H1 (cell line): ENCODE data around the gene VAV2. TPM values are rescaled to one million over a fixed set of nuclear protein-coding genes. Genes with fewer than 3 reads are reported as not detected.

ENCODE experiments used
- CTCF ChIA-PET: fragments of 300-600 bp; sonication (Branson Sonifier 250); formaldehyde crosslinking; loops from one replicate; lab custom pipeline; 2021; ENCODE audit not compliant: partially characterized antibody; lab: Charles Lee
- POLR2A ChIA-PET: fragments of 300-600 bp; sonication (Branson Sonifier 250); formaldehyde crosslinking; loops from one replicate; lab custom pipeline; 2021; ENCODE audit warnings: inconsistent platforms; ENCODE audit not compliant: partially characterized antibody; lab: Charles Lee
- DNase-seq, 2 experiments: peaks; one replicate each; pipeline versions ENCODE4 v3.0.0 to v3.0.0-alpha.2; 2010 to 2022; ENCODE audit warnings: low spot score in 2 of 2, low read depth in 1 of 2, mixed read lengths in 1 of 2
- FAIRE-seq: peaks from 2 replicates; lab custom pipeline; 2011; peaks lifted over from hg19 to GRCh38; lab: Jason Lieb, UNC
- H2AFZ ChIP-seq: 2 replicates; pipeline ENCODE4 v1.8.1; 2012; ENCODE audit warnings: low read length, inconsistent platforms
- H2AK5ac ChIP-seq: 2 replicates; pipeline ENCODE4 v1.6.1; 2013; ENCODE audit warnings: low read depth, low read length
- H2BK120ac ChIP-seq: replicated peaks from 2 replicates; pipeline ENCODE3; 2013; ENCODE audit warnings: low read depth, low read length, inconsistent platforms
- H2BK12ac ChIP-seq: 2 replicates; pipeline ENCODE4 v1.6.1; 2013; ENCODE audit warnings: low read depth, low read length
- H2BK15ac ChIP-seq: 2 replicates; pipeline ENCODE4 v1.6.1; 2013; ENCODE audit warnings: low read length
- H2BK20ac ChIP-seq: 2 replicates; pipeline ENCODE4 v1.6.1; 2013; ENCODE audit warnings: low read length
- H2BK5ac ChIP-seq: 2 replicates; pipeline ENCODE4 v1.6.1; 2013; ENCODE audit warnings: low read depth, low read length
- H3K14ac ChIP-seq: 2 replicates; pipeline ENCODE4 v1.6.1; 2013; ENCODE audit warnings: inconsistent platforms; ENCODE audit not compliant: insufficient read length
- H3K18ac ChIP-seq: 2 replicates; pipeline ENCODE4 v1.6.1; 2013; ENCODE audit warnings: low read length; ENCODE audit errors: extremely low read depth
- H3K23ac ChIP-seq: 2 replicates; pipeline ENCODE4 v1.6.1; 2013; ENCODE audit warnings: inconsistent platforms; ENCODE audit not compliant: insufficient read length
- H3K23me2 ChIP-seq: 2 replicates; pipeline ENCODE4 v1.6.1; 2013; ENCODE audit warnings: low read depth, low read length
- H3K27ac ChIP-seq: 2 replicates; pipeline ENCODE4 v1.6.1; 2011; ENCODE audit warnings: low read depth, low read length, inconsistent platforms
- H3K27me3 ChIP-seq, 4 experiments: replicated peaks in 1 of 4; 1 replicate in 1 of 4; 2 replicates in 3 of 4; pipeline versions ENCODE4 v1.6.1 to v1.8.1; 2011 to 2013; ENCODE audit warnings: low read length in 3 of 4, mild to moderate bottlenecking in 3 of 4, inconsistent platforms in 2 of 4, mixed read lengths in 2 of 4, moderate library complexity in 1 of 4; ENCODE audit not compliant: control insufficient read depth in 3 of 4, insufficient read depth in 3 of 4; ENCODE audit errors: extremely low read depth in 1 of 4
- H3K36me3 ChIP-seq, 4 experiments: 2 replicates each; pipeline versions ENCODE4 v1.6.1 to v1.8.1; 2011 to 2013; ENCODE audit warnings: mild to moderate bottlenecking in 4 of 4, low read length in 3 of 4, moderate library complexity in 2 of 4, control low read depth in 1 of 4, inconsistent platforms in 1 of 4; ENCODE audit not compliant: insufficient read depth in 4 of 4, control insufficient read depth in 2 of 4
- H3K4ac ChIP-seq: replicated peaks from 2 replicates; pipeline ENCODE3; 2013; ENCODE audit warnings: low read length, low read depth, mixed read lengths, inconsistent platforms; ENCODE audit not compliant: insufficient read length
- H3K4me1 ChIP-seq, 4 experiments: replicated peaks in 1 of 4; 1 replicate in 1 of 4; 2 replicates in 3 of 4; pipeline versions ENCODE4 v1.6.1 to v1.8.1; 2011 to 2013; ENCODE audit warnings: low read length in 3 of 4, inconsistent platforms in 2 of 4, mixed read lengths in 1 of 4; ENCODE audit not compliant: insufficient read depth in 4 of 4, control insufficient read depth in 3 of 4
- H3K4me2 ChIP-seq, 2 experiments: 2 replicates each; pipeline versions ENCODE4 v1.6.1 to v1.8.1; 2011 to 2013; ENCODE audit warnings: low read depth in 2 of 2, low read length in 2 of 2, control low read depth in 1 of 2, inconsistent platforms in 1 of 2, mild to moderate bottlenecking in 1 of 2; ENCODE audit not compliant: insufficient read depth in 1 of 2
- H3K4me3 ChIP-seq, 4 experiments: fragments of 200-600, 300-600 bp in 1 of 4; sonication (generic), shearing (Covaris generic), sonication (Bioruptor Twin) in 1 of 4; 2 replicates each; pipeline versions ENCODE4 v1.5.1 to v1.8.1; 2011 to 2016; ENCODE audit warnings: low read length in 4 of 4, low read depth in 3 of 4, control low read depth in 2 of 4, inconsistent platforms in 2 of 4, mild to moderate bottlenecking in 2 of 4, mixed read lengths in 1 of 4, moderate library complexity in 1 of 4; ENCODE audit not compliant: insufficient read depth in 2 of 4; ENCODE audit errors: extremely low read depth in 1 of 4
- H3K56ac ChIP-seq: replicated peaks from 2 replicates; pipeline ENCODE3; 2013; ENCODE audit warnings: low read depth, mild to moderate bottlenecking, mixed read lengths, low read length, inconsistent platforms; ENCODE audit not compliant: insufficient read length
- H3K79me1 ChIP-seq: 2 replicates; pipeline ENCODE4 v1.6.1; 2013; ENCODE audit warnings: low read depth, low read length, control low read depth
- H3K79me2 ChIP-seq, 2 experiments: 2 replicates each; pipeline versions ENCODE4 v1.6.1 to v1.8.1; 2012 to 2013; ENCODE audit warnings: low read length in 2 of 2, mild to moderate bottlenecking in 2 of 2, inconsistent platforms in 1 of 2; ENCODE audit not compliant: insufficient read depth in 2 of 2, control insufficient read depth in 1 of 2
- H3K9ac ChIP-seq, 4 experiments: replicated peaks in 1 of 4; 1 replicate in 1 of 4; 2 replicates in 3 of 4; pipeline versions ENCODE4 v1.6.1 to v1.8.1; 2011 to 2013; ENCODE audit warnings: low read depth in 3 of 4, low read length in 3 of 4, control low read depth in 2 of 4, mild to moderate bottlenecking in 2 of 4, moderate library complexity in 2 of 4, inconsistent platforms in 1 of 4; ENCODE audit errors: extremely low read depth in 1 of 4
- H3K9me3 ChIP-seq, 2 experiments: 2 replicates each; pipeline versions ENCODE4 v1.6.1 to v1.8.1; 2012 to 2013; ENCODE audit warnings: mild to moderate bottlenecking in 2 of 2, moderate library complexity in 2 of 2, control low read depth in 1 of 2, inconsistent platforms in 1 of 2, low read depth in 1 of 2, low read length in 1 of 2, mixed read lengths in 1 of 2; ENCODE audit not compliant: insufficient read depth in 2 of 2
- H4K20me1 ChIP-seq, 2 experiments: replicated peaks in 1 of 2; 2 replicates each; pipeline versions ENCODE3 to v1.8.1; 2011 to 2013; ENCODE audit warnings: inconsistent platforms in 2 of 2, low read length in 2 of 2, mild to moderate bottlenecking in 1 of 2; ENCODE audit not compliant: insufficient read depth in 2 of 2, control insufficient read depth in 1 of 2
- H4K5ac ChIP-seq: 2 replicates; pipeline ENCODE4 v1.6.1; 2013; ENCODE audit warnings: low read length, low read depth, mixed read lengths, inconsistent platforms; ENCODE audit not compliant: insufficient read length
- H4K8ac ChIP-seq: 2 replicates; pipeline ENCODE4 v1.8.0; 2013; ENCODE audit warnings: mild to moderate bottlenecking, moderate library complexity, low read length, inconsistent platforms; ENCODE audit not compliant: insufficient read depth; ENCODE audit errors: extremely low read depth
- H4K91ac ChIP-seq: replicated peaks from 2 replicates; pipeline ENCODE3; 2013; ENCODE audit warnings: low read length, mixed read lengths, inconsistent platforms; ENCODE audit not compliant: insufficient read length
- BRCA1 ChIP-seq: IDR thresholded peaks from 2 replicates; pipeline ENCODE4 v1.6.1; 2012; ENCODE audit warnings: low read depth, low read length, improper control_type of control experiment
- WGBS, 2 experiments: shearing (Covaris generic) in 1 of 2; methylation state at CpG; one replicate each; pipeline versions ENCODE4 v1.1.6 to v1.1.7; 2013 to 2015; ENCODE audit warnings: low lambda C conversion rate in 2 of 2, mixed read lengths in 2 of 2, inconsistent platforms in 1 of 2, low coverage in 1 of 2, missing lambda C conversion rate in 1 of 2; ENCODE audit not compliant: insufficient replicate concordance in 2 of 2, insufficient coverage in 1 of 2, insufficient read length in 1 of 2; ENCODE audit errors: extremely low coverage in 1 of 2, missing lambda C conversion rate in 1 of 2; 5-methylcytosine and 5-hydroxymethylcytosine counted together
- polyA plus RNA-seq, 7 experiments: library from polyadenylated mRNA; depleted of rRNA in 3 of 7; stranded (reverse) in 5 of 7; unstranded in 2 of 7; fragments of >200 nt in 5 of 7; fragments of 200-250 nt in 2 of 7; gene quantifications; 1 replicate in 5 of 7; 2 replicates in 1 of 7; 4 replicates in 1 of 7; pipeline versions ENCODE4 v1.2.1 to v1.2.3, GENCODE V29; 2011 to 2013; ENCODE audit warnings: missing spikeins in 2 of 7, mixed read lengths in 2 of 7
- total RNA-seq: library from RNA; stranded (reverse); fragmentation: NEBNext Ultra II Directional; extraction: Animal tissue kit (Norgen Biotek cat#: 25700); gene quantifications from 2 replicates; pipeline ENCODE4 v1.2.1, GENCODE V29; 2021

Gene VAV2
- total and polyA plus RNA-seq, 2 of the 8 experiments (the other 6 are each of a cell fraction or from before 2014, with no cell fraction given) = 13.6 to 37.6 TPM

DNA sequence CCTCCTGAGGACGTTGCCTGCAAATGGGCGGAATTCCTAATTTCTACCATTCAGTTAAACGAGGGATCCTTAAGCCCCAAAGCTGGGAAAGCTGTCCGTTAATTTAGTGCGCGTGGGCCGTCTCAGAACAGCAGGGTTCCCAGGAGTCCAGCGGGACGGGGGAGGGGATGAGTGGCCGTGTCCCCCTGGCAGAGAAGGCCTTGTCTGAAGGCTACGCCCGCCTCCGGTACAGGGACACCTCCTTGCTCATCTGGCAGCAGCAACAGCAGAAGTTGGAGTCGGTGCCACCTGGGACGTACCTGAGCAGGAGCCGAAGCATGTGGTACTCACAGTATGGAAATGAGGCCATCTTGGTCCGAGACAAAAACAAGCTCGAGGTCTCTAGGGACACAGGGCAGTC is 34.5 kb upstream of the VAV2 start:
- no peak overlapping the region for H3K56ac ChIP-seq
- H3K4me3 ChIP-seq = peak overlapping the region in 3 of 4 experiments; percentile 78 to 85 (median 80); a peak in 5 of 8 replicates
- H3K18ac ChIP-seq = no peak overlapping the region
- H3K79me1 ChIP-seq = no peaks in the 10 kb centered on the region
- no peak overlapping the region for H4K5ac ChIP-seq
- ChIA-PET POLR2A (interaction anchor here (0.8 to 1.8 kb wide), 5 partner anchors 9 to 137 kb away, joined by 4 to 8 read pairs (median 5); partner anchors contain the start of gene WDR5), CTCF (interaction anchor here (0.5 to 1.9 kb wide), 10 partner anchors 13 to 1233 kb away, joined by 3 to 10 read pairs (median 3); no protein-coding TSS in a partner anchor)
- no peak overlapping the region for H2BK5ac ChIP-seq
- no peak overlapping the region for H2BK12ac ChIP-seq
- peak overlapping the region; percentile 56 to 69 for H3K4me2 ChIP-seq
- H2BK120ac ChIP-seq = no peak overlapping the region
- H3K14ac ChIP-seq = no peak overlapping the region
- H3K9ac ChIP-seq = no peak overlapping the region
- H3K27me3 ChIP-seq = no peaks in the 10 kb centered on the region
- H3K79me2 ChIP-seq = no peaks in the 10 kb centered on the region
- H4K20me1 ChIP-seq = peaks cover 0 to 10% of the 10 kb centered on the region in 2 experiments
- no peak overlapping the region for H2BK15ac ChIP-seq
- H2AK5ac ChIP-seq = no peak overlapping the region
- no peak overlapping the region for H3K4ac ChIP-seq
- no peak overlapping the region for H3K23ac ChIP-seq
- DNase-seq (no peak), FAIRE-seq (no peak)
- peaks cover 0 to 4% (median 4%) of the 10 kb centered on the region in 4 experiments; a peak in 5 of 7 replicates for H3K4me1 ChIP-seq
- 89% methylated on average over 17 of the region's 18 CpGs; no CpG with 5 or more reads in 1 of the 2 experiments for WGBS, 2 experiments
- H3K36me3 ChIP-seq = peaks cover under 1 to 13% (median 3%) of the 10 kb centered on the region in 4 experiments; a peak in 6 of 8 replicates
- H4K8ac ChIP-seq = no peak overlapping the region
- H2AFZ ChIP-seq = no peak overlapping the region
- H3K9me3 ChIP-seq = no peaks in the 10 kb centered on the region
- H3K23me2 ChIP-seq = peaks cover 4% of the 10 kb centered on the region
- no peak overlapping the region for H2BK20ac ChIP-seq
- no peak overlapping the region for H4K91ac ChIP-seq
- no peak for TF ChIP-seq BRCA1
- H3K27ac ChIP-seq = no peak overlapping the region
